GM10266 (cell line): ENCODE measurements around the gene MLC1.

Experiments
- DNase-seq: peaks from one replicate; pipeline ENCODE4 v3.0.0; 2012; ENCODE audit errors: extremely low spot score
- CTCF ChIP-seq: IDR thresholded peaks from 2 replicates; pipeline ENCODE4 v1.5.1; 2012; ENCODE audit warnings: mild to moderate bottlenecking, low read depth; ENCODE audit not compliant: control insufficient read depth, insufficient read depth; ENCODE audit errors: missing control alignments

The MLC1 gene

GRCh38 chr22:50114221-50115021, 29.2 kb upstream of the MLC1 start:
- no peak for DNase-seq
- no peak for TF ChIP-seq CTCF

GRCh38 chr22:50112151-50113118, 27.2 kb upstream of the MLC1 start:
- no peak for TF ChIP-seq CTCF
- no peak for DNase-seq

- TF ChIP-seq CTCF = no peak
- DNase-seq = no peak
These were observed 25.8 kb upstream of the MLC1 start for GRCh38 chr22:50111056-50111455.

GRCh38 chr22:50107529-50107928, 22.3 kb upstream of the MLC1 start:
- no peak for TF ChIP-seq CTCF
- DNase-seq = no peak

- DNase-seq = peak; percentile 64
- TF ChIP-seq CTCF = no peak
These were observed 20.2 kb upstream of the MLC1 start for GRCh38 chr22:50105208-50106100.

GRCh38 chr22:50104141-50104544, 18.9 kb upstream of the MLC1 start:
- DNase-seq = no peak

More at GRCh38 chr22:50104141-50104544, 18.9 kb upstream of the MLC1 start:
- TF ChIP-seq CTCF = no peak
